ENCODE data around the gene BAHCC1.

The BAHCC1 gene

GRCh38 chr17:81429821-81430551 is 34.7 kb downstream of the BAHCC1 start:
- TF ChIP-seq CTCF (IDR thresholded peaks at IDR 0.05; ENCODE audit: extremely low read depth, insufficient read depth, missing control alignments): peak; percentile 9
- in situ Hi-C loops (cut with MboI; ENCODE audit: low pct_unique_long_range_greater_than_20kb, low sequenced_read_pairs, unreplicated experiment): no loop called here
- no peak for DNase-seq (ENCODE audit: low spot score)

GRCh38 chr17:81431545-81432482 is 36.6 kb downstream of the BAHCC1 start:
- DNase-seq (ENCODE audit: low spot score): no peak
- in situ Hi-C loops (cut with MboI; ENCODE audit: low pct_unique_long_range_greater_than_20kb, low sequenced_read_pairs, unreplicated experiment): no loop called here
- TF ChIP-seq CTCF (IDR thresholded peaks at IDR 0.05; ENCODE audit: extremely low read depth, insufficient read depth, missing control alignments): no peak

GRCh38 chr17:81432941-81433340 is 37.7 kb downstream of the BAHCC1 start:
- TF ChIP-seq CTCF (IDR thresholded peaks at IDR 0.05; ENCODE audit: extremely low read depth, insufficient read depth, missing control alignments): no peak
- no peak for DNase-seq (ENCODE audit: low spot score)
- in situ Hi-C loops (cut with MboI; ENCODE audit: low pct_unique_long_range_greater_than_20kb, low sequenced_read_pairs, unreplicated experiment): no loop called here

GRCh38 chr17:81433656-81434055 is 38.4 kb downstream of the BAHCC1 start:
- no peak for DNase-seq (ENCODE audit: low spot score)
- TF ChIP-seq CTCF (IDR thresholded peaks at IDR 0.05; ENCODE audit: extremely low read depth, insufficient read depth, missing control alignments): no peak
- in situ Hi-C loops (cut with MboI; ENCODE audit: low pct_unique_long_range_greater_than_20kb, low sequenced_read_pairs, unreplicated experiment): no loop called here

GRCh38 chr17:81434072-81434471 is 38.8 kb downstream of the BAHCC1 start:
- in situ Hi-C loops (cut with MboI; ENCODE audit: low pct_unique_long_range_greater_than_20kb, low sequenced_read_pairs, unreplicated experiment): no loop called here
- TF ChIP-seq CTCF (IDR thresholded peaks at IDR 0.05; ENCODE audit: extremely low read depth, insufficient read depth, missing control alignments): no peak

GRCh38 chr17:81434681-81435417 is 39.6 kb downstream of the BAHCC1 start:
- TF ChIP-seq CTCF (IDR thresholded peaks at IDR 0.05; ENCODE audit: extremely low read depth, insufficient read depth, missing control alignments): no peak
- no peak for DNase-seq (ENCODE audit: low spot score)
- in situ Hi-C loops (cut with MboI; ENCODE audit: low pct_unique_long_range_greater_than_20kb, low sequenced_read_pairs, unreplicated experiment): no loop called here

More at GRCh38 chr17:81434072-81434471, 38.8 kb downstream of the BAHCC1 start:
- DNase-seq (ENCODE audit: low spot score): no peak

All from GM13977 (cell line).